Measurements from ENCODE around the gene ZFX. TPM values are rescaled to one million over a fixed set of nuclear protein-coding genes. Genes with fewer than 3 reads are reported as not detected.

ZFX gene
- total and polyA plus RNA-seq, 2 of the 8 experiments (the other 6 are each of a cell fraction or from before 2014, with no cell fraction given) = 2.8 to 22.0 TPM

- Histone ChIP-seq H3K27ac (ENCODE audit: low read depth, low read length) (no peak overlapping the region), H3K79me2 (ENCODE audit: control insufficient read depth in 1 of 2, insufficient read depth in 2 of 2, low read length in 2 of 2) (no peaks in the 10 kb centered on the region), H3K14ac (ENCODE audit: insufficient read length) (no peak overlapping the region), H4K5ac (ENCODE audit: insufficient read length, low read depth, low read length) (no peak overlapping the region), H3K18ac (ENCODE audit: extremely low read depth, low read length) (no peak overlapping the region), H3K4ac (replicated peaks; ENCODE audit: insufficient read length, low read depth, low read length) (no peak overlapping the region), H2BK5ac (ENCODE audit: low read depth, low read length) (no peak overlapping the region), H4K8ac (ENCODE audit: extremely low read depth, insufficient read depth, low read length) (no peak overlapping the region), H3K23ac (ENCODE audit: insufficient read length) (no peak overlapping the region), H3K27me3 (replicated peaks in 1 of 4; ENCODE audit: control insufficient read depth in 3 of 4, extremely low read depth in 1 of 4, insufficient read depth in 3 of 4, low read length in 3 of 4) (no peaks in the 10 kb centered on the region), H3K9ac (replicated peaks in 1 of 4; ENCODE audit: extremely low read depth in 1 of 4, low read depth in 3 of 4, low read length in 3 of 4) (no peak overlapping the region), H2BK20ac (ENCODE audit: low read length) (no peak overlapping the region), H3K4me2 (ENCODE audit: insufficient read depth in 1 of 2, low read depth in 2 of 2, low read length in 2 of 2) (no peak overlapping the region), H2BK12ac (ENCODE audit: low read depth, low read length) (no peak overlapping the region), H3K4me3 (ENCODE audit: extremely low read depth in 1 of 4, insufficient read depth in 2 of 4, low read depth in 3 of 4, low read length in 4 of 4) (no peak overlapping the region), H2BK15ac (ENCODE audit: low read length) (no peak overlapping the region), H4K91ac (replicated peaks; ENCODE audit: insufficient read length, low read length) (no peak overlapping the region), H2BK120ac (replicated peaks; ENCODE audit: low read depth, low read length) (no peak overlapping the region), H4K20me1 (replicated peaks in 1 of 2; ENCODE audit: control insufficient read depth in 1 of 2, insufficient read depth in 2 of 2, low read length in 2 of 2) (no peaks in the 10 kb centered on the region), H3K36me3 (ENCODE audit: control insufficient read depth in 2 of 4, insufficient read depth in 4 of 4, low read length in 3 of 4) (no peaks in the 10 kb centered on the region), H2AFZ (ENCODE audit: low read length) (no peak overlapping the region), H3K56ac (replicated peaks; ENCODE audit: insufficient read length, low read depth, low read length) (no peak overlapping the region), H3K23me2 (ENCODE audit: low read depth, low read length) (no peaks in the 10 kb centered on the region), H3K4me1 (replicated peaks in 1 of 4; ENCODE audit: control insufficient read depth in 3 of 4, insufficient read depth in 4 of 4, low read length in 3 of 4) (no peaks in the 10 kb centered on the region), H2AK5ac (ENCODE audit: low read depth, low read length) (no peak overlapping the region), H3K79me1 (ENCODE audit: low read depth, low read length) (no peaks in the 10 kb centered on the region), H3K9me3 (ENCODE audit: insufficient read depth in 2 of 2, low read depth in 1 of 2, low read length in 1 of 2) (no peaks in the 10 kb centered on the region)
- DNase-seq (ENCODE audit: low read depth in 1 of 2, low spot score in 2 of 2) (no peak), FAIRE-seq (no peak)
- 96% methylated on average over 6 of the region's 10 CpGs; no CpG with 5 or more reads in 1 of the 2 experiments for WGBS, 2 experiments (ENCODE audit: extremely low coverage in 1 of 2, insufficient coverage in 1 of 2, insufficient read length in 1 of 2, insufficient replicate concordance in 2 of 2, low coverage in 1 of 2, low lambda C conversion rate in 2 of 2, missing lambda C conversion rate in 1 of 2)
- POLR2A ChIA-PET (ENCODE audit: partially characterized antibody) = no interaction called here
- CTCF ChIA-PET (ENCODE audit: partially characterized antibody) = no interaction called here
- TF ChIP-seq EP300 (IDR thresholded peaks at IDR 0.05; ENCODE audit: borderline replicate concordance in 1 of 2, low read depth in 2 of 2, low read length in 2 of 2) (no peak), HDAC6 (IDR thresholded peaks at IDR 0.05; ENCODE audit: low read depth, low read length) (no peak), POLR2AphosphoS5 (IDR thresholded peaks at IDR 0.05; ENCODE audit: low read depth, low read length) (no peak), HDAC2 (IDR thresholded peaks at IDR 0.05; ENCODE audit: borderline replicate concordance in 1 of 2, low read depth in 2 of 2, low read length in 2 of 2) (no peak), NRF1 (IDR thresholded peaks at IDR 0.05; ENCODE audit: low read depth, low read length) (no peak), CREB1 (IDR thresholded peaks at IDR 0.05) (no peak), TCF12 (IDR thresholded peaks at IDR 0.05; ENCODE audit: low read depth, low read length) (no peak), BACH1 (IDR thresholded peaks at IDR 0.05; ENCODE audit: low read length) (no peak), CEBPB (IDR thresholded peaks at IDR 0.05; ENCODE audit: low read depth, low read length) (no peak), KDM5A (IDR thresholded peaks at IDR 0.05; ENCODE audit: low read length) (no peak), YY1 (IDR thresholded peaks at IDR 0.05; ENCODE audit: low read depth, low read length) (no peak), MAX (IDR thresholded peaks at IDR 0.05) (no peak), CTCF (IDR thresholded peaks at IDR 0.05; ENCODE audit: control extremely low read depth in 1 of 3, insufficient read depth in 1 of 3, low read depth in 1 of 3, low read length in 3 of 3) (no peak)
Measured at GRCh38 chrX:24229400-24229879, 79.9 kb downstream of the ZFX start.

All from H1 (cell line).